Measurements from ENCODE around the gene RIIAD1.

- no peak for TF ChIP-seq CTCF (IDR thresholded peaks at IDR 0.05 in 4 of 5, conservative IDR thresholded peaks at IDR 0.05 in 1 of 5)
- TF ChIP-seq POLR2A (IDR thresholded peaks at IDR 0.05), result no peak
These were observed 20.2 kb downstream of the RIIAD1 start for GRCh38 chr1:151741516-151741915.

Measured in gastrocnemius medialis (tissue), 4 donors.